ENCODE results near the gene EXOC7. TPM values are rescaled to one million over a fixed set of nuclear protein-coding genes. Genes with fewer than 3 reads are reported as not detected.
A peak's percentile ranks its signal among the peaks of the same experiment; 100 is the strongest.
"Not testable (repeated sequence)": the region's sequence is repeated elsewhere in the genome, so short reads cannot be mapped to it uniquely, and the experiment has no call there.

The EXOC7 gene
- total and polyA plus RNA-seq, 2 donors = 74.8 to 75.3 TPM

DNA sequence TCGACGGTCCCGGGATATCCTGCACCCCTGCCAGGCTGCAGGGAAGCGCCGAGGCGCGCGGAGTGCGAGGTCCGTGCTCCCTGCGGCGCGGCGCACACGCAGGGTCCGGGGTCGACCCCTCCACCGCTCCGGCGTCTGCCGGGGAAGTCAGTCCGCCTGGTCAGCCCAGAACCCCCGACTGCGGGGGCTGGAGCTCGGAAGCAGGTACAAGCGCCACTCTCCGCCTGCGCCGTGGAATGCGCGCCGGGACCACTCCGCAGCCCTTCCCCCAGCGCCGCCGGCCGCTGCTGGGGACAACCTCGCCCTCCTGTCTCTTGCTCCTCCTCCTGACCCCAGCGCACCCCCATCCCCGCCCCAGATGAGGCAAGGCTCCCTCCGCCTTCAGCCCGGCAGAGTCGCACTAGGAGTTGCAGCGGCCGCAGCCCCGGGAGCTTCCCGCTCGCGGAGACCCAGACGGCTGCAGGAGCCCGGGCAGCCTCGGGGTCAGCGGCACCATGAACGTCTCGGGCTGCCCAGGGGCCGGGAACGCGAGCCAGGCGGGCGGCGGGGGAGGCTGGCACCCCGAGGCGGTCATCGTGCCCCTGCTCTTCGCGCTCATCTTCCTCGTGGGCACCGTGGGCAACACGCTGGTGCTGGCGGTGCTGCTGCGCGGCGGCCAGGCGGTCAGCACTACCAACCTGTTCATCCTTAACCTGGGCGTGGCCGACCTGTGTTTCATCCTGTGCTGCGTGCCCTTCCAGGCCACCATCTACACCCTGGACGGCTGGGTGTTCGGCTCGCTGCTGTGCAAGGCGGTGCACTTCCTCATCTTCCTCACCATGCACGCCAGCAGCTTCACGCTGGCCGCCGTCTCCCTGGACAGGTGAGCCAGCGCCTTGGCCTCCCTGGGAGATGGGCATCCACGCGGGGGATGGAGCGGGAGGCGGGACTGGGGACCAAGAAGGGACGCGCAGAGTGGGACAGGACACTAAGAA lies 28.9 kb downstream of the EXOC7 start, which contains the start of gene GALR2:
TSS of gene GALR2 (plus strand) at position 392 of the 974 bp plus-strand sequence. CDS start at position 495, 103 bp downstream.
- H3K27ac ChIP-seq (ENCODE audit: low read depth) = no peak within 1 kb of the TSS
- H3K36me3 ChIP-seq (ENCODE audit: insufficient read depth) = no peaks in the 10 kb centered on the region
- H3K4me1 ChIP-seq (ENCODE audit: insufficient read depth) = no peaks in the 10 kb centered on the region
- WGBS = 2% methylated on average over 92 of the region's 92 CpGs
- H3K4me3 ChIP-seq (ENCODE audit: low read depth, low read length) = no peak within 1 kb of the TSS
- DNase-seq (ENCODE audit: extremely low spot score) = no peak

DNA sequence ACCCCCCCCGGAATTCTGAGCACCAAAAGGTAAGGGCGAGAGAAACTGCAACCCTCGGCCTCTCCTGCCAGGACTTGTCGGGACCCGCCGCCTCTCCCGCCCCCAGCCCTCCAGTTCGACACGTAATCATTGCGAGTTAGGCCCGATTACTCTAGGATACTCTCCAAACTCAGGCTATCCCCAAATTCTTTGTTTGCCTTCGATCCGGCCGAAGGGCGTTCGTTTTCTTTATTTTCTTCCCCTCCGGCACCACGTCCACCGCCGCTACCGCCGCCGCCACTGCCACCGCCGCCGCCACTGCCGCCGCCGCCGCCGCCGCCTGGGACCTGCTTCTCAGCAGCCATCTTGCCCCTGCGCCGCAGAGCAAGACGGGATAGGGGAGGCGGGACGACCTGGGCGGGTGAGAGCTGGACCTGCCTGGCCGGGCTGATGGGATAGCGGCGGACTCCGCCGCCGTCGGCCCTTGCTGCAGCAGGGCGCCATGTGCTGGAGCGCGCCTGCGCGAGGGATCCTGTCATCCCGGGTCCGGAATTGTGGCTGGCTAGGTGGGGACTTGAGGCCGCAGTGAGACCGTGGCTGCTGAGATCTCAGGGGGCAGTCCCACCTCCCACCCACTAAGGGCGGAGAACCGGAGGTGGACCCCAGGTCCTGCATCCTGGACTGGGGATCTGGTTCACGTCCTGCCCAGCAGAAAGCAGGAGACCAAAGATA lies 31.3 kb downstream of the EXOC7 start, which contains the start of gene SRP68:
TSS of gene SRP68 (minus strand) at position 370 of the 711 bp plus-strand sequence. CDS start at position 344, 26 bp downstream.
- DNase-seq (ENCODE audit: extremely low spot score) = peak; percentile 76
- Histone ChIP-seq H3K36me3 (ENCODE audit: insufficient read depth) (peaks cover 6% of the 10 kb centered on the region), H3K4me3 (ENCODE audit: low read depth, low read length) (peak within 1 kb of the TSS; percentile 78), H3K27ac (ENCODE audit: low read depth) (peak within 1 kb of the TSS; percentile 76), H3K4me1 (ENCODE audit: insufficient read depth) (no peaks in the 10 kb centered on the region)
- WGBS = under 1% methylated on average over 57 of the region's 57 CpGs

DNA sequence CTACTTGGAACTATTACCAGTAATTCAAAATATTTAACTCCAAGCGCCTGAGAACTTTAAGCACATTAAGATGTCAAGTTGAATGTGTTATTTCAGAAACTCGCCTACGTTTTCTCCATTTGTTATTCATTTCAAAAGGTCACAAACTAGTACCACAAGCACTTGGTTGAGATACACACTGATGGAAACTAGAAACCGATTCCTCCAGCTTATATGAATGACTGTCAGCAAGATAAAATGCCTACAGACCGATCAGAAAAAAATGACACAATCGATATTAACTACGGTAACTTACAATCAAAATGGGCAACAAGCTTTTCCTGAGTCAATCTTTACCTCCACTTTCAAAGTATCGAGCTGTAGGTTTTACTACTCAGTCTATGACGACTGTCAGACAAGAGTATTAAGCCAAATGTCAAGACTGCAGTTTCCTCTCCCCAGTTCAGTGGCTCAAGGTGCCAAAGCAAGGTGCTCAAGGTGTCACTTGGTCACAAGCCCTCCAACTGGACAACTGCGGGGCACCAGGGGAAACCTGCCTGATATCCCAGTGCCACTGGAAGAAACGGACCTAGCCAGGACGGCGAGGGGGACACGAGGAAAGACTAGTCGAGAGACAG lies 31.9 kb downstream of the EXOC7 start:
- no peaks in the 10 kb centered on the region for H3K4me1 ChIP-seq (ENCODE audit: insufficient read depth)
- H3K4me3 ChIP-seq (ENCODE audit: low read depth, low read length) = peak overlapping the region; percentile 78
- no peak for DNase-seq (ENCODE audit: extremely low spot score)
- peak overlapping the region; percentile 76 for H3K27ac ChIP-seq (ENCODE audit: low read depth)
- peaks cover 6% of the 10 kb centered on the region for H3K36me3 ChIP-seq (ENCODE audit: insufficient read depth)
- 14% methylated on average over 15 of the region's 15 CpGs for WGBS

DNA sequence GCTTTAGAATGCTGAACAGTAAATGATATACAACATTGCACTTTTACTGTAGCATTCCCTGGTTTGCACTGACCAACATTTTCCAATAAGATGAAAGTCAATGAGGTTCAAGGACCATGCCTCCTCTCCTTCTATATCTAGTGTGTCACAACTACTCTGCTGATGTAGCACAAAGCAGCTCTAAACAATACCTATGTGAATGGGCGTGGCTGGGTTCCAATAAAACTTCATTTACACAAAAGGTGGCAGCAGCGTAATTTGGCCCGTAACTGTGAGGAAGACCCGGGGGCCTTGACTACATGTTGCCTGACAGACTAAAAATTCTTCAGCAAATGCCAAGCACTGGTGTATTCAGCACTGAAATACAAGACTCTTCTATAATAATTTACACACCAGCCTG lies 37.8 kb downstream of the EXOC7 start:
- DNase-seq (ENCODE audit: extremely low spot score) = no peak
- no peaks in the 10 kb centered on the region for H3K4me1 ChIP-seq (ENCODE audit: insufficient read depth)
- H3K27ac ChIP-seq (ENCODE audit: low read depth) = no peak overlapping the region
- 85% methylated on average over 4 of the region's 4 CpGs for WGBS
- H3K36me3 ChIP-seq (ENCODE audit: insufficient read depth) = peaks cover 18% of the 10 kb centered on the region
- H3K4me3 ChIP-seq (ENCODE audit: low read depth, low read length) = no peak overlapping the region

DNA sequence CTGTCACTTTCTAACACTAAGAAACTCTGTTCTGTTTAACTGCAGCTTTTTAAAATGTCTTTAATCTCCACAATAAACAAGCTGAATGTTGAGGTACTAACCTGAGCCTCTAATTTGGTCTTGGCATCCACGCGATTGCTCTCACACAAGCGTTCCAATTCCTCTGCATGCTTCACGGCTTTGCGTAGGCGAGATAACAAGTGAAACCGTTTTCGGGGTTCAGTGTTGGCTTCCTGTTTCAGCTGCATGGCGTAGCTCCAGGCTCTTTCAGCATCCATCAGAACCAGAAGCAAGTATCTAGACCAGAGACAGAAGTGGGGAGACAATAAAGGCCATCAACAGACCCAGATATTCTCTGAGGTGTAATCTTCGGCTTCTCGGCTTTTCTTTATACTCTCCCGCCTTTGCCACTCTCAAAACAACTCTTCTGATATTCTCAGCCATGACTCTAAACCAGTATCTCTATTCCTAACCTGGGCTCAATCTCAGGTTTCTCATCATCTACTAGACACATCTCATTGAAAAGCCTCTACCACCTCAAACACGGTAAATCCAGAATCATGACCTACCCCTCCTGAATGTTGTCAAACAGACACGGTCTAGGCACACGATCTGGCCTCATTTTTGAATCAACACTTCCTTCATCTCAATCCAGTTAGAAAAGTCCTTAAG lies 39.6 kb downstream of the EXOC7 start:
- no peak for DNase-seq (ENCODE audit: extremely low spot score)
- Histone ChIP-seq H3K27ac (ENCODE audit: low read depth) (no peak overlapping the region), H3K36me3 (ENCODE audit: insufficient read depth) (peaks cover 23% of the 10 kb centered on the region), H3K4me1 (ENCODE audit: insufficient read depth) (no peaks in the 10 kb centered on the region), H3K4me3 (ENCODE audit: low read depth, low read length) (no peak overlapping the region)
- 91% methylated on average over 15 of the region's 15 CpGs for WGBS

DNA sequence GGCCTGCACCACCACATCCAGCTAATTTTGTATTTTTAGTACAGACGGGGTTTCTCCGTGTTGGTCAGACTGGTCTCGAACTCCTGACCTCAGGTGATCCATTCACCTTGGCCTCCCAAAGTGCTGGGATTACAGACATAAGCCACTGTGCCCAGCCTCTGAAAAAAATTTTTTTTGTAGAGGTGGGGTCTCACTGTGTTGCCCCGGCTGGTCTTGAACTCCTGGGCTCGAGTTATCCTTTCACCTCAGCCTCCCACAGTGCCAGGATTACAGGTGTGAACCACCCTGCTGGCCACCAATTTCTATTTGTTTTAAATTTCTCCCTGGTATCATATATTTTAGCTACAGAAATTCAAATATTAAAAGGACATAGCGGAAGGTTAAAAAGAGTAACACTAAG lies 45.3 kb downstream of the EXOC7 start:
- H3K27ac ChIP-seq (ENCODE audit: low read depth); H3K4me1 ChIP-seq (ENCODE audit: insufficient read depth); H3K4me3 ChIP-seq (ENCODE audit: low read depth, low read length); DNase-seq (ENCODE audit: extremely low spot score): not testable (repeated sequence)
- H3K36me3 ChIP-seq (ENCODE audit: insufficient read depth) = peaks cover 14% of the 10 kb centered on the region
- 91% methylated on average over 6 of the region's 6 CpGs for WGBS

DNA sequence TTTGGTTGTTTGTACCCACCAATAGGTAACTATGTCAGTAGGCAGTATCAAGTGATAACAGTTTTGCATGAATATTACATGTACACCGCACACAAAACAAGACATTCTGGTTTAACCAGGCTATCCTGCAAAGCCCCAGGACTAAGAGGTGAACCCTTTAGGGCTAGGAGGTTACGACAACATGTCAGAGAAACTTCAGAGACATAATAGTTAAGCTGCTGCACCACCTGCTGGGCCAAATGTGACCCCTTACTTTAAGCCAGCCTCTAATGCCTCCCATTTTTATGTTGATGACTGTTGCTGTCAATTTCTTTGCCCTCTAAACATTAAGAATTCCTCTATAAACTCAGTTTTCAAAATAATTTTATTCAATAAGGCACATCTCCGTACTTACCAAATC lies 46.7 kb downstream of the EXOC7 start:
- no peak overlapping the region for H3K27ac ChIP-seq (ENCODE audit: low read depth)
- peaks cover 14% of the 10 kb centered on the region for H3K36me3 ChIP-seq (ENCODE audit: insufficient read depth)
- H3K4me1 ChIP-seq (ENCODE audit: insufficient read depth) = no peaks in the 10 kb centered on the region
- no peak for DNase-seq (ENCODE audit: extremely low spot score)
- H3K4me3 ChIP-seq (ENCODE audit: low read depth, low read length) = no peak overlapping the region
- WGBS = 84% methylated on average over 3 of the region's 3 CpGs

DNA sequence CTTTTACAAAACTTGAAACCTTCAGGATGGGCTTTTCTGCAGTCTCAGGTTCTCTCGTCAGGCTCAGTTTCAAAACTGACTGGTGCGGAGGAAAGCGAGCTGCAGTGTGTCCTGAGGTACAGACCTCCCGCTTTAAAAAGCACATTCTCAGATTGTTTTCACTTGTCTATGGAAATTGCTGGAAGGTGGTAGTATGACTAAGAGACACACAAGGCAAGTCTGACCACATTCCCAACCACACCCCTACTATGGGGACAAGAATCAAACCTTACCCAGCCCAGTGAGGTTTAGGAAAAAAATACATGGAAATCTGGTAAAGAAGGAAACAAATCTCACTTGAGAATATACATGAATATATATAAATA lies 49.5 kb downstream of the EXOC7 start:
- Histone ChIP-seq H3K27ac (ENCODE audit: low read depth) (peak overlapping the region; percentile 88), H3K4me1 (ENCODE audit: insufficient read depth) (no peaks in the 10 kb centered on the region), H3K4me3 (ENCODE audit: low read depth, low read length) (no peak overlapping the region), H3K36me3 (ENCODE audit: insufficient read depth) (peaks cover 7% of the 10 kb centered on the region)
- 88% methylated on average over 4 of the region's 4 CpGs for WGBS
- no peak for DNase-seq (ENCODE audit: extremely low spot score)

DNA sequence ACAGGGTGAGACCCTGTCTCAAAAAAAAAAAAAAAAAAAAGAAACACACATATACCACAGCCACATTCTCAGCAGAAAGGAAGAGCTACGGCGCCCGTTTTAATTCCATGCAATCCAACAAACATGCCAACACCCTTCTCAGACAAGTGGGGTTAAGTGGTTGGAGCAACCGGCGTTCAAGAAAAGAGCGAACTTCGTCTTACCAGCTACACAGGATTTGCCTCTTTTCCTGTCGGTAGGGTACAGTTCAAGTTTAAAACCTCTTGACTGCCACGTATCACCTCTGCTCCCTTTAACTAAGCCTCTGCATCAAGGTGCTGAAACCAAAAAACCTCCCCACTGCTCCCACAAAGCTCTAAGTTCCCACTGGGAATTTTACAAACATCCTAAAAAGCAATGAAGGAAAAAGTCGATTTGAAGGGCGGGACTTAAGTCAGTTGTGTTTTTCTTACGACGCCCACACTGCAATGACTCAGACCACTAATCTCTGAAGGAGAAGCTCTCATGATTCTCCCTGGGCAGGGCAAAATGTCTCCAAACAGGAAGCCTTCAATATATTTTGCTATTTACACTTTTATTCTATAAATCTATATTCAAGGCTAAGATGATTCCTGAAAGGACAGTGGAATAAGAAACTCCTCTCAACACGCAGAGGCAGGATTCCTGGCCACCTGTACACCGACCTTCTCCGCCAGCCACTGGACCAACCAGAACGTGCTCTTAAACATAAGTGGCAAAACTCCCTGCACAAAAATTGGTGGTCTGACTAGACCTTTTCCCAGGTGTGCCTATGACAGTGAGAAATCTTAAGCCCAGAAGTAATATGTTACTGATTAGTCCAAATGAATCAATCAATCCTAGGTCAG lies 50.1 kb downstream of the EXOC7 start:
- Histone ChIP-seq H3K36me3 (ENCODE audit: insufficient read depth) (peaks cover 5% of the 10 kb centered on the region), H3K27ac (ENCODE audit: low read depth) (peak overlapping the region; percentile 88), H3K4me1 (ENCODE audit: insufficient read depth) (no peaks in the 10 kb centered on the region), H3K4me3 (ENCODE audit: low read depth, low read length) (no peak overlapping the region)
- DNase-seq (ENCODE audit: extremely low spot score) = no peak
- WGBS = 79% methylated on average over 17 of the region's 17 CpGs

DNA sequence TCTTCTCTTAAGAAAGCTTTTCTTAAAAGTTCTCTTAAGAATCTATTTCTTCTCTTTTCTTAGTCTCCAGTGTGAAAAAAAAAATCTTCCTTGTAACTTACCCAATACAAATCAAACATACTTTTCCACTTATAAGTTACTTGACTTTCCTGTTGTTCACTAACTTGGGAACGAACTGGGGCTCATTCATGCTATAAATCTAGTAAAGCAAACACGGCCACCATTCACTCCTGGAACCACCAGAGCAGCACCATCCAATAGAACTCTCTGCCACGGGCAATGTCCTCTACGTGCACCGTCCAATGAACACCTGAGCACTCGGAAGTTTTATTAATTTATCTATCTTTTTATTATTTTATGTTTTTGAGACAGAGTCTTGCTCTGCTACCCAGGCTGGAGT lies 52.0 kb downstream of the EXOC7 start:
- H3K4me1 ChIP-seq (ENCODE audit: insufficient read depth) = no peaks in the 10 kb centered on the region
- no peak for DNase-seq (ENCODE audit: extremely low spot score)
- WGBS = 84% methylated on average over 6 of the region's 6 CpGs
- H3K27ac ChIP-seq (ENCODE audit: low read depth) = no peak overlapping the region
- H3K4me3 ChIP-seq (ENCODE audit: low read depth, low read length) = no peak overlapping the region
- peaks cover 4% of the 10 kb centered on the region for H3K36me3 ChIP-seq (ENCODE audit: insufficient read depth)

DNA sequence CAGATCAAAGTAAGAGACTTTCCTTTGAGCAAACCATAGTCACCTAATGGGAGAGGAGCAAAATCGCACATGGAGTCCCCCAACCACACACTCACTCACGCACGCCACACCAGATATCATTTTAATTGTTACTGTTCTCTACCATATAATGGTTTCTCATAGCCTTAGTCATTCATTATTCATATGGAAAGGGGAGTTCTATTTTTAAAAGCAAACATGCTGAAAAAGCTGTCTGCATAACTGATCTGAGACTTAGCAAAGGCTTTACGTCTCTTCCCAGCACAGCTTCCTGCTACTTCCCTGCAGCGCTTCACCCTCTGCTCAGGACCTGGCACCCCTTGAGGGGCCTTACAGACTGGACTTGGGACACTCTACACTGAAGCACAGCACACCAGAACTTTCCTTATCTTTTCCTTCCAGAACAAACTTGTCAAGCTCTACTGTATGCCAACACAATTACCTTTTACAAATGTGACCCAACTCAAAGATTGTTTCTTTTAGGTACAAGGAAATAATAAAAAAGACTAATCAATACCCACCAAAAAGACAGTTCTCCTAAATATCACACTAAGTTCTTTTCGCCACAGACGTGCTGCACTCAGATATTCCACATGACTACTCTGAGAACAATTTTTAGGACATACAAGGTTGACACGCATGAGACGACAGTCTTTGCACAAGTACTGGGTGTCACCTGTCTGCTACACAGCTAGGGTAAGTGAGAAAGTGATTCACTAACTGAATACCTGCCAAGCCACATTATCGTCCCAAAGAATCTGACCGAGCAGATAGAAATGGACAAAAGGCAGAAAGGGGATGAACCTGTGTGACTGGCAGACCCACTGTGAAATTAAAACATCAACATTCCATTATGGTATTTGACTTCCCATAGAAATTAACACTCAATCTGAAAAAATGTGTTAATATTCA lies 52.8 kb downstream of the EXOC7 start:
- Histone ChIP-seq H3K4me3 (ENCODE audit: low read depth, low read length) (no peak overlapping the region), H3K36me3 (ENCODE audit: insufficient read depth) (peaks cover 4% of the 10 kb centered on the region), H3K27ac (ENCODE audit: low read depth) (no peak overlapping the region), H3K4me1 (ENCODE audit: insufficient read depth) (no peaks in the 10 kb centered on the region)
- DNase-seq (ENCODE audit: extremely low spot score) = no peak
- 89% methylated on average over 11 of the region's 11 CpGs for WGBS
